HG03439 (cell line): ENCODE data around the gene DNAH14.
"Not testable (repeated sequence)": the region's sequence is repeated elsewhere in the genome, so short reads cannot be mapped to it uniquely, and the experiment has no call there.

Source experiments
- ATAC-seq: cut with Tn5 transposase; IDR thresholded peaks from one replicate; pipeline ENCODE4 v1.9.1; 2021; ENCODE audit warnings: mild to moderate bottlenecking, moderate library complexity; ENCODE audit not compliant: unreplicated experiment

Gene DNAH14

GRCh38 chr1:225232930-225233329, 303.5 kb downstream of the DNAH14 start:
- ATAC-seq: not testable (repeated sequence)

- no peak for ATAC-seq
Measured at GRCh38 chr1:225242611-225243010, 313.1 kb downstream of the DNAH14 start.

- ATAC-seq: no peak
Measured at GRCh38 chr1:225250432-225250831, 321.0 kb downstream of the DNAH14 start.

GRCh38 chr1:225253173-225253572, 323.7 kb downstream of the DNAH14 start:
- ATAC-seq: no peak

- no peak for ATAC-seq
Measured at GRCh38 chr1:225253784-225254183, 324.3 kb downstream of the DNAH14 start.

GRCh38 chr1:225254676-225255075, 325.2 kb downstream of the DNAH14 start:
- no peak for ATAC-seq

- no peak for ATAC-seq
Measured at GRCh38 chr1:225257081-225257480, 327.6 kb downstream of the DNAH14 start.

GRCh38 chr1:225258811-225259210, 329.3 kb downstream of the DNAH14 start:
- ATAC-seq: no peak

- ATAC-seq: no peak
Measured at GRCh38 chr1:225259542-225259941, 330.1 kb downstream of the DNAH14 start.

GRCh38 chr1:225260319-225260718, 330.8 kb downstream of the DNAH14 start:
- no peak for ATAC-seq

- ATAC-seq: no peak
Measured at GRCh38 chr1:225277445-225277844, 348.0 kb downstream of the DNAH14 start.

GRCh38 chr1:225280563-225280962, 351.1 kb downstream of the DNAH14 start:
- ATAC-seq: no peak

- ATAC-seq: no peak
Measured at GRCh38 chr1:225290244-225290643, 360.8 kb downstream of the DNAH14 start.

- no peak for ATAC-seq
Measured at GRCh38 chr1:225299624-225300023, 370.1 kb downstream of the DNAH14 start.

GRCh38 chr1:225300381-225300780, 370.9 kb downstream of the DNAH14 start:
- ATAC-seq: no peak

- no peak for ATAC-seq
Measured at GRCh38 chr1:225304996-225305395, 375.5 kb downstream of the DNAH14 start.

GRCh38 chr1:225310544-225310943, 381.1 kb downstream of the DNAH14 start:
- not testable (repeated sequence) for ATAC-seq

- ATAC-seq: peak; percentile 89
Measured at GRCh38 chr1:225318706-225319575, 389.5 kb downstream of the DNAH14 start.

GRCh38 chr1:225319871-225320270, 390.4 kb downstream of the DNAH14 start:
- ATAC-seq: no peak

- ATAC-seq: no peak
Measured at GRCh38 chr1:225321784-225322183, 392.3 kb downstream of the DNAH14 start.

- no peak for ATAC-seq
Measured at GRCh38 chr1:225329041-225329440, 399.6 kb downstream of the DNAH14 start.

- not testable (repeated sequence) for ATAC-seq
Measured at GRCh38 chr1:225329996-225330395, 400.5 kb downstream of the DNAH14 start.

GRCh38 chr1:225332686-225333085, 403.2 kb downstream of the DNAH14 start:
- no peak for ATAC-seq
